ENCODE results near the gene BTBD19. TPM values are rescaled to one million over a fixed set of nuclear protein-coding genes. Genes with fewer than 3 reads are reported as not detected.

Gene BTBD19
- total and polyA plus RNA-seq, 2 donors from 2014 or later, result 3.2 to 16.5 TPM

DNA sequence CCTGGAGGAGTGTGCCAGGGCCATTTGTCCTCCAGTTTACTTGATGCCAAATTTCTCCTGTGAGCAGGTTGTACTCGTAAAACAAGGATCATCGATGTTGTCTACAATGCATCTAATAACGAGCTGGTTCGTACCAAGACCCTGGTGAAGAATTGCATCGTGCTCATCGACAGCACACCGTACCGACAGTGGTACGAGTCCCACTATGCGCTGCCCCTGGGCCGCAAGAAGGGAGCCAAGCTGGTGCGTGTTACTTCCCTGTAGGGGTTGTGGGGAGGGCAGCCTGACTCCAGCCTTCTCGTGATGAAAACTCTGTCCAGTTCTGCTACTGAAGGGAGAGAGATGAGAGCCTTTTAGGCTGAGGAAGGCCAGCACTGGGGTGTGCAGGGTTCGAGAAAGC lies 30.8 kb upstream of the BTBD19 start:
- Histone ChIP-seq H3K9me3 (ENCODE audit: control insufficient read depth in 2 of 3, insufficient read depth in 1 of 3, low read length in 3 of 3) (no peaks in the 10 kb centered on the region), H3K9ac (ENCODE audit: low read length in 3 of 3) (peak overlapping the region in 1 of 3 donors; percentile 34), H3K4me3 (ENCODE audit: low read length in 3 of 3) (no peak overlapping the region), H3K36me3 (ENCODE audit: control insufficient read depth in 2 of 3, insufficient read depth in 3 of 3, low read length in 3 of 3) (peaks cover 4 to 20% (median 7%) of the 10 kb centered on the region in 3 donors), H3K4me1 (ENCODE audit: control insufficient read depth in 2 of 3, insufficient read depth in 2 of 3, low read depth in 1 of 3, low read length in 3 of 3) (peaks cover 0 to 6% (median 6%) of the 10 kb centered on the region in 3 donors), H3K27me3 (ENCODE audit: control insufficient read depth, insufficient read depth, low read length) (no peaks in the 10 kb centered on the region), H3K27ac (ENCODE audit: low read depth in 2 of 2, low read length in 2 of 2) (no peak overlapping the region)
- TF ChIP-seq CTCF (IDR thresholded peaks at IDR 0.05; ENCODE audit: borderline replicate concordance, extremely low read depth, insufficient read depth), result no peak
- peak in 1 of 5 donors; percentile 54 for DNase-seq
- intact Hi-C loops (cut with DNase I), result no loop called here
- FAIRE-seq, result no peak

GRCh38 chr1:44777969-44778635 lies 30.2 kb upstream of the BTBD19 start:
- Histone ChIP-seq H3K27me3 (ENCODE audit: control insufficient read depth, insufficient read depth, low read length) (no peaks in the 10 kb centered on the region), H3K27ac (ENCODE audit: low read depth in 2 of 2, low read length in 2 of 2) (no peak overlapping the region), H3K4me1 (ENCODE audit: control insufficient read depth in 2 of 3, insufficient read depth in 2 of 3, low read depth in 1 of 3, low read length in 3 of 3) (peaks cover 0 to 6% (median 6%) of the 10 kb centered on the region in 3 donors), H3K9ac (ENCODE audit: low read length in 3 of 3) (no peak overlapping the region), H3K9me3 (ENCODE audit: control insufficient read depth in 2 of 3, insufficient read depth in 1 of 3, low read length in 3 of 3) (no peaks in the 10 kb centered on the region), H3K36me3 (ENCODE audit: control insufficient read depth in 2 of 3, insufficient read depth in 3 of 3, low read length in 3 of 3) (peaks cover 4 to 20% (median 7%) of the 10 kb centered on the region in 3 donors), H3K4me3 (ENCODE audit: low read length in 3 of 3) (no peak overlapping the region)
- intact Hi-C loops (cut with DNase I), result no loop called here
- no peak for TF ChIP-seq CTCF (IDR thresholded peaks at IDR 0.05; ENCODE audit: borderline replicate concordance, extremely low read depth, insufficient read depth)
- DNase-seq, result peak in 1 of 5 donors; percentile 41
- FAIRE-seq, result no peak

- Histone ChIP-seq H3K4me1 (ENCODE audit: control insufficient read depth in 2 of 3, insufficient read depth in 2 of 3, low read depth in 1 of 3, low read length in 3 of 3) (peaks cover 0 to 12% (median 6%) of the 10 kb centered on the region in 3 donors), H3K9ac (ENCODE audit: low read length in 3 of 3) (no peak overlapping the region), H3K36me3 (ENCODE audit: control insufficient read depth in 2 of 3, insufficient read depth in 3 of 3, low read length in 3 of 3) (peaks cover 4 to 20% (median 7%) of the 10 kb centered on the region in 3 donors), H3K27ac (ENCODE audit: low read depth in 2 of 2, low read length in 2 of 2) (no peak overlapping the region), H3K27me3 (ENCODE audit: control insufficient read depth, insufficient read depth, low read length) (no peaks in the 10 kb centered on the region), H3K4me3 (ENCODE audit: low read length in 3 of 3) (no peak overlapping the region), H3K9me3 (ENCODE audit: control insufficient read depth in 2 of 3, insufficient read depth in 1 of 3, low read length in 3 of 3) (no peaks in the 10 kb centered on the region)
- FAIRE-seq, result no peak
- no peak for TF ChIP-seq CTCF (IDR thresholded peaks at IDR 0.05; ENCODE audit: borderline replicate concordance, extremely low read depth, insufficient read depth)
- DNase-seq, result peak in 1 of 5 donors; percentile 12
- intact Hi-C loops (cut with DNase I), result no loop called here
Measured at GRCh38 chr1:44778705-44779576, 29.4 kb upstream of the BTBD19 start.
